SK-N-SH treated with all-trans-retinoic acid at 6 μM for 48 hours (cell line): ENCODE data around the gene NCKAP5.

ENCODE experiments used
- ATAC-seq: fragments of 200-7000 bp; cut with Tn5 transposase; 3 replicates; pipeline ENCODE4 v1.9.1; 2020; ENCODE audit warnings: mild to moderate bottlenecking, moderate library complexity
- BACH2 ChIP-seq: fragments of 250-450 bp; sonication (Bioruptor Pico); IDR thresholded peaks from 2 replicates; pipeline ENCODE4 v1.9.0; 2021; ENCODE audit warnings: mild to moderate bottlenecking, borderline replicate concordance
- CREB5 ChIP-seq: fragments of 250-450 bp; sonication (Bioruptor Pico); IDR thresholded peaks from 2 replicates; pipeline ENCODE4 v1.5.1; 2020; ENCODE audit warnings: low read depth, mild to moderate bottlenecking, moderate library complexity
- CSDC2 ChIP-seq: fragments of 250-450 bp; sonication (Bioruptor Pico); IDR thresholded peaks from 2 replicates; pipeline ENCODE4 v1.5.0; 2020; ENCODE audit warnings: mild to moderate bottlenecking, moderate library complexity
- CSRNP3 ChIP-seq: fragments of 250-450 bp; sonication (Bioruptor Pico); IDR thresholded peaks from 2 replicates; pipeline ENCODE4 v1.5.1; 2021; ENCODE audit warnings: mild to moderate bottlenecking, moderate library complexity
- ESRRG ChIP-seq: fragments of 250-450 bp; sonication (Bioruptor Pico); IDR thresholded peaks from 2 replicates; pipeline ENCODE4 v1.6.1; 2021; ENCODE audit warnings: mild to moderate bottlenecking
- GLIS3 ChIP-seq: fragments of 250-450 bp; sonication (Bioruptor Pico); IDR thresholded peaks from 2 replicates; pipeline ENCODE4 v1.5.0; 2020; ENCODE audit warnings: mild to moderate bottlenecking, moderate library complexity
- ISL1 ChIP-seq: fragments of 250-450 bp; sonication (Bioruptor Pico); IDR thresholded peaks from 2 replicates; pipeline ENCODE4 v2.1.2; 2022; ENCODE audit warnings: mild to moderate bottlenecking, moderate library complexity
- OSR1 ChIP-seq: fragments of 250-450 bp; sonication (Bioruptor Pico); IDR thresholded peaks from 2 replicates; pipeline ENCODE4 v1.8.0; 2022; ENCODE audit warnings: moderate library complexity, mild to moderate bottlenecking, inconsistent platforms
- PATZ1 ChIP-seq: fragments of 250-450 bp; sonication (Bioruptor Pico); IDR thresholded peaks from 2 replicates; pipeline ENCODE4 v1.8.0; 2020; ENCODE audit warnings: mild to moderate bottlenecking, moderate library complexity, borderline replicate concordance
- POU6F1 ChIP-seq: fragments of 250-450 bp; sonication (Bioruptor Pico); IDR thresholded peaks from 2 replicates; pipeline ENCODE4 v1.8.0; 2021; ENCODE audit warnings: low read depth, mild to moderate bottlenecking, moderate library complexity, borderline replicate concordance
- PPARA ChIP-seq: fragments of 250-450 bp; sonication (Bioruptor Pico); IDR thresholded peaks from 2 replicates; pipeline ENCODE4 v1.5.0; 2020; ENCODE audit warnings: mild to moderate bottlenecking, borderline replicate concordance
- SNAI2 ChIP-seq: fragments of 250-450 bp; sonication (Bioruptor Pico); IDR thresholded peaks from 2 replicates; pipeline ENCODE4 v1.5.0; 2020; ENCODE audit warnings: mild to moderate bottlenecking, moderate library complexity
- TCF4 ChIP-seq: fragments of 250-450 bp; sonication (Bioruptor Pico); IDR thresholded peaks from 2 replicates; pipeline ENCODE4 v1.8.0; 2021; ENCODE audit warnings: mild to moderate bottlenecking, moderate library complexity, borderline replicate concordance
- TOX ChIP-seq: fragments of 250-450 bp; sonication (Bioruptor Pico); IDR thresholded peaks from 2 replicates; pipeline ENCODE4 v1.8.0; 2021; ENCODE audit warnings: mild to moderate bottlenecking, moderate library complexity, borderline replicate concordance
- TSHZ2 ChIP-seq: fragments of 250-450 bp; sonication (Bioruptor Pico); IDR thresholded peaks from 2 replicates; pipeline ENCODE4 v1.5.0; 2020; ENCODE audit warnings: mild to moderate bottlenecking, moderate library complexity
- ZC3H10 ChIP-seq: fragments of 250-450 bp; sonication (Bioruptor Pico); IDR thresholded peaks from 2 replicates; pipeline ENCODE4 v1.5.1; 2021; ENCODE audit warnings: mild to moderate bottlenecking, moderate library complexity
- ZFP30 ChIP-seq: fragments of 450-650 bp; formaldehyde crosslinking; IDR thresholded peaks from 2 replicates; pipeline ENCODE4 v1.5.0; 2022; ENCODE audit warnings: mild to moderate bottlenecking, moderate library complexity
- ZNF70 ChIP-seq: fragments of 450-650 bp; formaldehyde crosslinking; IDR thresholded peaks from 2 replicates; pipeline ENCODE4 v1.5.0; 2020; ENCODE audit warnings: mild to moderate bottlenecking, moderate library complexity
- ZNF8 ChIP-seq: fragments of 450-650 bp; formaldehyde crosslinking; IDR thresholded peaks from 2 replicates; pipeline ENCODE4 v1.5.0; 2020; ENCODE audit warnings: mild to moderate bottlenecking, moderate library complexity

Gene NCKAP5

GRCh38 chr2:132645722-132646539 lies 922.3 kb downstream of the NCKAP5 start:
- ATAC-seq, result no peak

GRCh38 chr2:132645176-132645575 lies 923.1 kb downstream of the NCKAP5 start:
- ATAC-seq, result no peak
- TF ChIP-seq ISL1 (no peak), GLIS3 (no peak), ZFP30 (no peak), BACH2 (CRISPR knock-in tag) (no peak), OSR1 (no peak), CREB5 (CRISPR knock-in tag) (no peak), TCF4 (CRISPR knock-in tag) (no peak), PPARA (no peak), ZC3H10 (CRISPR knock-in tag) (no peak), ZNF70 (CRISPR knock-in tag) (no peak), TSHZ2 (CRISPR knock-in tag) (no peak), POU6F1 (CRISPR knock-in tag) (no peak), CSRNP3 (CRISPR knock-in tag) (no peak), ESRRG (no peak), ZNF8 (no peak), PATZ1 (CRISPR knock-in tag) (no peak), TOX (no peak), CSDC2 (CRISPR knock-in tag) (no peak), SNAI2 (CRISPR knock-in tag) (no peak)

More at GRCh38 chr2:132645722-132646539, 922.3 kb downstream of the NCKAP5 start:
- TF ChIP-seq TOX (no peak), BACH2 (CRISPR knock-in tag) (no peak), ISL1 (no peak), ZC3H10 (CRISPR knock-in tag) (no peak), ZNF8 (no peak), ZFP30 (no peak), CSRNP3 (CRISPR knock-in tag) (no peak), PATZ1 (CRISPR knock-in tag) (no peak), CSDC2 (CRISPR knock-in tag) (no peak)
